Measurements from ENCODE around the gene FCER2.
"Not testable (repeated sequence)": the region's sequence is repeated elsewhere in the genome, so short reads cannot be mapped to it uniquely, and the experiment has no call there.

FCER2 gene

DNA sequence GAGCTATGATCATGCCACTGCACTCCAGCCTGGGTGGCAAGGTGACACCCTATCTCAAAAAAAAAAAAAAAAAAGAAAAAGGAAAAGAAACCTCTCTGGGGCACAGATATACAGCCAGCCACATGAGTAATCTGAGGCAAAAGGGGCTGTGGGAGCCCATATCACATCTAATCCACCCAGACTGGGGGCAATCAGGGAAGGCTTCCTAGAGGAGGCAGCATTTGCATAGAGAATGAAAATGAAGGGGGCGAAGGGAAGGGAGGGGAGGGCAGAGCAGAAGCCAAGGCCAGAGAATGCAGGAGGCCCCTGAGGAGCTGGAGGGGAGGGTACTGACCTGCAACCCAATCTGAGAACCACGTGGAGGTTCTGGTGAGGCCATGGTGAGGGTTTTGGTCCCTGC lies 51.8 kb downstream of the FCER2 start:
- no peak for DNase-seq (ENCODE audit: low read depth in 2 of 3, low spot score in 2 of 3)

DNA sequence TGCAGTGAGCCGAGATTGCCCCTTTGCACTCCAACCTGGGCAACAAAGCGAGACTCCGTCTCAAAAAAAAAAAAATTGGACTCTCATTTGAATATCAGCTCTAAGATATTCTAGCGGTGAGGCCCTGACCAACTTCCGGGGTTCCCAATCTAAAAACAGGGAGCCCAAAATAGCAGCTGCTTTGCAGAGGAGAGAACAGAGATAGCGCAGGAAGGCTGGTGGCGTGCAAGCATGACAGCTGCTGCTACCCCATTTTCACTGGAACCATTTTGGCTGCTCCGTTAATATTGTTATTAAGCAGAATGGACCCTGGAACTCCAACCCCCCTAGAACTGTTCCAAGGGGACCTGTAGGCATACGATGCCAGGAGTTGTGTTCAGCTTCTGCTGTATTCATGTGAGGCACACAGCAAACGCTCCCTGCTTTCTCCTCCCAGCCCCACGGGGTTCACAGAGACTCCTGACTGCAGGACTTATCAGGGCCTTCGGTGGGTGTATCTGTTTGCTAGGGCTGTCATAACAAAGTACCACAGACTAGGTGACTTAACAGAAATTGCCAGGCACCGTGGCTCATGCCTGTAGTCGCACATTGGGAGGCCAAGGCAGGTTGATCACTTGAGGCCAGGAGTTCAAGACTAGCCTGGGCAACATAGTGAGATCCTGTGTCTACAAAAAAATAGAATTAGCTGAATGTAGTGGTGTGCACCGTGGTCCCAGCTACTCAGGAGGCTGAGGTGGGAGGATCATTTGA lies 53.5 kb downstream of the FCER2 start:
- DNase-seq (ENCODE audit: low read depth in 2 of 3, low spot score in 2 of 3), result no peak

DNA sequence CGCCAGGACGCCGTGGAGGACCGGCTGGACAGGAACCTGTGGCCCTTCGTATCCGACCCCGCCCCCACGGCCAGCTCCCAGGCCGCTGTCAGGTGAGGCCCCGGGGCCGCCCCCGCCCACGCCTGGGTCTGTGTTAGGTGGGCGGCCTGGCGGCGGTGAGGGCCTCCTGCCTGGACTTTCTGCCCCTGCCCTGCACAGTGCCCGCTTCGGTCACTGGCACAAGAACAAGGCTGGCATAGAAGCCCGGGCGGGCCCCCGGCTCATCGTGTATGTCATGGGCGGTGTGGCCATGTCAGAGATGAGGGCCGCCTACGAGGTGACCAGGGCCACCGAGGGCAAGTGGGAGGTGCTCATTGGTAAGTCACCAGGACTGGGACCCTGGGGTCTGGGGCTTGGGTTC lies 54.8 kb downstream of the FCER2 start:
- DNase-seq (ENCODE audit: low read depth in 2 of 3, low spot score in 2 of 3), result no peak

DNA sequence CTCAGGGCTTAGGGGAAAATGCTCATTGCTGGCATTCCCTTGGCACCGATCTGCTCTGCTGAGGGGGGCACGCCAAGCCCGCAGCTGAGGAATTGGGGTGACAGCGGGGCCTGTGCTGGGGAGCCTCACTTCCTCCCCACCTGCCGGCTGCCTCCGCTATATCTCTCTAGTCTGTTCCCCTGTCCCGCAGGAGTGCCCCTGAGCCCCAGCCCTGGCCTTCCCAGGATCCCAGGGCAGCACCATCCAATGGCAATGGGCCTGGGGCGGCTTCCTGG lies 55.6 kb downstream of the FCER2 start:
- DNase-seq (ENCODE audit: low read depth in 2 of 3, low spot score in 2 of 3), result no peak

DNA sequence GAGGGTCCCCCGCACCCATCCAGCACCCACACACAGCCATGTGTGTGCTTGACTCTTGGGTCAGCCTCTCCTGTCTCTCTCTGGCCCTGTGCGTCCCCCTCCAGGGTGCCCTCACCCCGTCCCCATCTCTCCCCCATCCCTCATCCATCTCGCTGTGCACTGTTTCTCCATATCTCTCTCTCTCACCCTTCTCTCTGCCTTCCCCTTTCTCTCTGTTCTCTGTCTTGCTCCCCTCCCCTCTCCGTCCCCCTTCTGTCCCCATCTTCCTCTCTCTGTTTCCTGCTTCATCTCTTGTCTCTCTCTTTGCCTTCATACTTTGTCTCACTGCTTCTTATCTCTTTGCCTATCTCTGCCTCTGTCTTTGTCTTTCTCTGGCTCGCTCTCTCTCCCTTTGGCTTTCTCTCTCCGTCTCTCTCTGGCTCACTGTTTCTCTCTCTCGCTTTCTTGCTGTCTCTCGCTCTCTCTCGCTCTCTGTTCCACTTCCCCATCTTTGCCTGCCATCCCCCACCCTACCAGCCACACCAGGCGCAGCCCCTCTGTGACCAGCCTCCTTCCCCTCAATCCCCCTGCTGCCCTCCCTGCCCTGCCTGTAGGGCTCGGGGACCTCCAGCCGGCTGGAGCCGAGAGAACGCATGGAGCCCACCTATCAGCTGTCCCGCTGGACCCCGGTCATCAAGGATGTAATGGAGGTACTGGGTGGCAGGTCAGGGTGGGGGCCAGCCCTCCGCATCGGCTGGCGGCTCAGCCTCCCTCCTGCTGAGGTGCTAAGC lies 56.1 kb downstream of the FCER2 start:
- no peak for DNase-seq (ENCODE audit: low read depth in 2 of 3, low spot score in 2 of 3)

DNA sequence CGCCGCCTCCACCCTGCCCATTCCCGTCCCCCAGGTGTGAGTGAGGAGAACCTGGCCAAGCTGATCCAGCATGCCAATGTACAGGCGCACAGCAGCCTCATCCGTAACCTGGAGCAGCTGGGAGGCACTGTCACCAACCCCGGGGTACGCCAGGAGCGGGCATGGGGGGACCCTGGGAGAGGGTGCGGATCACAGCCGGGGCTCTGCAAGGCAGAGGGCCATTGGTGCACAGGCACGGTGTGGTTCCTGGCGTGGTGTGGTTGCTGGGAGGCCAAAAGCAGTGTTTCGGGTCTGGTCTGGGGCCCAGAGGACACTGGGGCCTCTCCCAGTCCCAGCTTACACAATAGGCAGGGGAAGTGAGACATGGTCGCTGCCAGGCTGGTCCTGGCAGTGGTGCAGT lies 56.8 kb downstream of the FCER2 start:
- DNase-seq (ENCODE audit: low read depth in 2 of 3, low spot score in 2 of 3), result no peak

DNA sequence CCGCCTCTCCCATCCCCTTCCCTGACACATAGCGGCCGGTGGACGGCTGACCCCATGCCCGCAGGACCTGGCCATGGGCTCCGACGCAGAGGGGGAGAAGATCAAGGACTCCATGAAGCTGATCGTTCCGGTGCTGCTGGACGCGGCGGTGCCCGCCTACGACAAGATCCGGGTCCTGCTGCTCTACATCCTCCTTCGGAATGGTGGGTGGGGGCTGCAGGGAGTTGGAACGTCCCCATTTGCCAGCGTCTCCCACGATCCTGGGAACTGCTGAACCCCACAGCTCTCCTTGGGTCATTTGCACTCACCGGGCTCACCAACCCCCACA lies 57.4 kb downstream of the FCER2 start:
- no peak for DNase-seq (ENCODE audit: low read depth in 2 of 3, low spot score in 2 of 3)

DNA sequence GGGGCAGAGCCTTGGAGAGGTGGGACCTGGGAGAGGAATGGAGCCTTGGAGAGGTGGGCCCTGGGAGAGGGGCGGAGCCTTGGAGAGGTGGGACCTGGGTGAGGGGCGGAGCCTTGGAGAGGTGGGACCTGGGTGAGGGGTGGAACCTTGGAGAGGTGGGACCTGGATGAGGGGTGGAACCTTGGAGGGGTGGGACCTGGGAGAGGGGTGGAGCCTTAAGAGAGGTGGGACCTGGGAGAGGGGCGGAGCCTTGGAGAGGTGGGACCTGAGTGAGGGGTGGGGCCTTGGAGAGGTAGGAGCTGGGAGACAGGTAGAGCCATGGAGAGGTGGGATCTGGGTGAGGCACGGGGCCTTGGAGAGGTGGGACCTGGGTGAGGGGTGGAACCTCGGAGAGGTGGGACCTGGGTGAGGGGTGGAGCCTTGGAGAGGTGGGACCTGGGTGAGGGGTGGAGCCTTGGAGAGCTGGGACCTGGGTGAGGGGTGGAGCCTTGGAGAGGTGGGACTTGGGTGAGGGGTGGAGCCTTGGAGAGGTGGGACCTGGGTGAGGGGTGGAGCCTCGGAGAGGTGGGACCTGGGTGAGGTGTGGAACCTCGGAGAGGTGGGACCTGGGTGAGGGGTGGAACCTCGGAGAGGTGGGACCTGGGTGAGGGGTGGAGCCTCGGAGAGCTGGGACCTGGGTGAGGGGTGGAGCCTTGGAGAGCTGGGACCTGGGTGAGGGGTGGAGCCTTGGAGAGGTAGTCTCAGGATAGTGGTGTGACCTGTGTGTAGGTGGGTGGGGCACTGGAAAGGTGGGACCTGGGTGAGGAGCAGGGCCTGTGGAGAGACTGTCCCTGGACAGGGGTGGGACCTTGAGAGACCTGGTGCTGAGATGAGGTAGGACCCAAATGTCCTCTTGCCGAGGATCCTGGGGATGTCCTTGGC lies 58.0 kb downstream of the FCER2 start:
- not testable (repeated sequence) for DNase-seq (ENCODE audit: low read depth in 2 of 3, low spot score in 2 of 3)

DNA sequence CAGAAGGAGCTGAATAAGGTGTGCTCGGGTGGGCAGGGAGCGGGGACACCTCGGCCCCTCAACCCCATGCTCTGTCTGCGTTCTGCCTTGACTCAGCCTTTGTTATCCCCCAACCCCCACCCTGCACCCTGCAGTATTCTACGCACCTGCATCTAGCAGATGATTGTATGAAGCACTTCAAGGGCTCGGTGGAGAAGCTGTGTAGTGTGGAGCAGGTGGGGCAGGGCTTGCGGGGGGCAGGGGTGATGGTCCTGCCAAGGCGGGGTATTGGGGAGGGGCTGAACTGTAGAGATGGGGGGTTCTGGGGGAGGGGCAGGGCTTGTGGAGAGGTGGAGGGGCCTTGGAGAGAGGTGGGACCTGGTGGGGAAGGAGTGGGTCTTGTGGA lies 58.9 kb downstream of the FCER2 start:
- DNase-seq (ENCODE audit: low read depth in 2 of 3, low spot score in 2 of 3), result no peak

DNA sequence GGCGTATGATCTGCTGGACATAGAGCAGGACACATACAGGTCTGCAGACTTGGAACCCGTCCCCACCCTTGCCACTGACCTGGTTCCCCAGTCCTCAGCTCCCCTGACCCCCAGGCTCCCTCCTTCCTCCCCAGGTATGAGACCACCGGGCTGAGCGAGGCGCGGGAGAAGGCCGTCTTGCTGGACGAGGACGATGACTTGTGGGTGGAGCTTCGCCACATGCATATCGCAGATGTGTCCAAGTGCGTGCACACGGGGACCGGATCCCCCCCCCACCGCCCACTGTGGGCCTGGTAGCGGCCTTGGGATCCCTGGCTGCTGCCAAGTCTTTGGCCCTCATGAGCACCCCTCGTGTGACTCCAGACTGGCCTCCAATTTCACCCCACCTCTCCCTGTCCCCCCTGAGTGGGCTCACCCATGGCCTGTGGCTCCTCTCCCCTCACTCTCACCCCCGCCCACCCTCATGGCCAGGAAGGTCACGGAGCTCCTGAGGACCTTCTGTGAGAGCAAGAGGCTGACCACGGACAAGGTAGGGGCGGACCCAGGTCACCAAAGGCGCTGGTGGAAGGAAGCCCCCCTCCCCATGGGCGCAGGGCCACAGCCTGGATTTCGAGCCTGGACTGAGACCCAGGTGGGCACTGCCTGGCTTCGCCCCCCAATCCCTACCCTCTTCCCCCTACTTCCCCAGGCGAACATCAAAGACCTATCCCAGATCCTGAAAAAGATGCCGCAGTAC lies 59.5 kb downstream of the FCER2 start:
- DNase-seq (ENCODE audit: low read depth in 2 of 3, low spot score in 2 of 3), result no peak

DNA sequence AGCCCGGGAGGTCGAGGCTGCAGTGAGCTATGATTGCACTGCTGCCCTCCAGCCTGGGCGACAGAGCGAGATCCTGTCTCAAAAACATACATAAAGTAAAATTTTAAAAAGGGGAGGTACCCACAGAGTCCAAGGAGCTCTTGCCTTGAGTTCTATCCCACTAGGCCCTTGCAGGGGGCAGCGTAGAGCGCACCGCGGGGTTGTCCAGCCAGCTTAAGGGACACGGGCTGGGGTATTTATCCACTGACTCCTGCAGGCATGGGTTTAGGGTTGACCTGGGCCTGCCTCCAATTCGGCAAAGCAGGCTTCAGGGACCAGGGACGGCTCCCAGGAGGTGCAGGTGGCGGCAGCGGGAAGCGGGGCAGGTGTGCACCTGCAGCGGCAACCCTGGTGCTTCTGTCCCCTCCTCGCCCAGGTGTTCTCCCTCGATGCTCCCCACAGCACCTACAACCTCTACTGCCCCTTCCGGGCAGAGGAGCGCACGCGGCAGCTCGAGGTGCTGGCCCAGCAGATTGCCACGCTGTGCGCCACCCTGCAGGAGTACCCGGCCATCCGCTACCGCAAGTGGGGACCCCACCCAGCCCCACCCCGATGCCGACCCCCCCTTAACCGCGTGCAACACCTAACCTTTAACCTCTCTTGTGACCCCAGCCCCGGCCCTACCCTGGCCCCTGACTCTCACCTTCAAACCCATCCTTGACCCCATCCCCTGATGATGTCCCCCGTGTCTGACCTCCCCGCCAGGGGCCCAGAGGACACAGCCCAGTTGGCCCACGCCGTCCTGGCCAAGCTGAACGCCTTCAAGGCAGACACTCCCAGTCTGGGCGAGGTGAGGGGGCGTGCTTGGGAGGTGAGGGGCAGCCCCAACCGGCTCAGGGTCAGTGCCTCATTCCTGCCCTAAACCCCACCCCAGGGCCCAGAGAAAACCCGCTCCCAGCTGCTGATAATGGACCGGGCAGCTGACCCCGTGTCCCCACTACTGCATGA lies 60.3 kb downstream of the FCER2 start:
- no peak for DNase-seq (ENCODE audit: low read depth in 2 of 3, low spot score in 2 of 3)

DNA sequence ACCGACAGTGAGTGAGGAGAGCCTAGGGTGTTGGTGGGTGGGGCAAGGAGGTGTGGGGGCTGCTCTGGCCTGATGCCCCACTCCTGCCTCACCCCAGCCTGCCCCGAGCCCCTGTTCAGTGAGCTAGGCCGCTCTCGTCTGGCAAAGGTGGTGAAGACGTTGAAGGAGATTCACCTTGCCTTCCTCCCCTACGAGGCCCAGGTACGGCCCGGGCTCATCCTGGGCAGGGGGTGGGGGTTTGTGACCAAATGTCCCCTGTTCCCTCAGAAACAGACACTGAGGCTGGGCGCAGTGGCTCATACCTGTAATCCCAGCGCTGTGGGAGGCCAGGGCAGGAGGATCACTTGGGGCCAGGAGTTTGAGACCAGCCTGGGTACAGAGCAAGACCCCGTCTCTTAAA lies 61.1 kb downstream of the FCER2 start:
- DNase-seq (ENCODE audit: low read depth in 2 of 3, low spot score in 2 of 3), result no peak

DNA sequence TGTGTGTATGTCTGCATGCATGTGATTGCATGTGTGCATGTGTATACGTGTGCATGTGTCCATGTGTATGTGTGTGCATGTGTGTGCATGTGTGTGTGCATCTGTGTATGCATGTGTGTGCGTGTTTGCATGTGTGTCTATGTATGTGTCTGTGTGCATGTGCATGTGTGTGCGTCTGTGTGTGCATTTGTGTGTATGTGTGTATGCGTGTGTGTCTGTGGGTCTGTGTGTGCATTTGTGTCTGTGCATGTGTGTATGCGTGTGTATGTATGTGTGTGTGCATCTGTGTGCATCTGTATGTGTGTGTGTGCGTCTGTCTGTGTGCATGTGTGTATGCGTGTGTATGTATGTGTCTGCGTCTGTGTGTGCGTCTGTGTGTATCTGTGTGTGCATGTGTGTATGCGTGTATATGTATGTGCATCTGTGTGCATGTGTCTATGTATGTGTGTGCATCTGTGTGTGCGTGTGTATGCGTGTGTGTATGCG lies 62.0 kb downstream of the FCER2 start:
- no peak for DNase-seq (ENCODE audit: low read depth in 2 of 3, low spot score in 2 of 3)

DNA sequence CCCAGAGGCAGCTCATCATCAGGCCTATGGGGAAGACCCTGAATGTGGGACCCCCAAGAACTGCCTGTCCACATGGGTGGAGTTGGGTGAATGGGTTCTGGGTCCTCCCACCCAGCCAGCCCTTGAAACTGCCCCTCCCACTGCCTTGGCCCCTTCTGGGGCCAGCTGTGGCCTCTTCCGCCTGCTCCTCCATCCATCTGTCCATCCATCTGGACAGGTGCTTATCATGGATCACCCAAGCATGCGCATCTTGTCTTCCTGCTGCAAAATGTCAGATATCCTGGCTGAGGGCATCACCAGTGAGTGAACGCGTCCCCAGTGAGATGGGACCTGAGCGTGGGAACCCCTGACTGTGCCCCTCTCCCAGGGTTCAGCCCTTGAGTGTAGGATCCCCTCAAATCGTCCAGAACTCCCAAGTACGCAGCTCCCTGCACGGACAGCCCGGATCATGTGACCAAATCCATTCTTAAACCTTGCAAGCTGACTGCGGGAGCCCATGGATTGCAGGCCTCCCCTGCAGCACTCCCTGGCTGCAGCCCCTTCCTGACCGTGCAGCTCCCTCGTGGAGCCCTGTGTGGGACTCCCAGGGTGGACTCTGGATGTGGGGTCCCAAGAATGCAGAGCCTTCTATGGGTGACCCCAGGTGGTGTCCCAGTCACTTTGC lies 63.0 kb downstream of the FCER2 start:
- DNase-seq (ENCODE audit: low read depth in 2 of 3, low spot score in 2 of 3), result no peak

All from activated CD8-positive, alpha-beta memory T cell treated with anti-CD3 and anti-CD28 coated beads for 48 hours (primary cell).